OCI-LY7 (cell line): ENCODE measurements around the gene SIAE. TPM values are rescaled to one million over a fixed set of nuclear protein-coding genes. Genes with fewer than 3 reads are reported as not detected.

Source experiments
- BruUV-seq: library from RNA; stranded (reverse); fragments of 400-500 nt; replicated peaks from 2 replicates; lab custom pipeline; 2021; lab: Mats Ljungman, UMichigan
- CTCF ChIA-PET: fragments of 300-600 bp; sonication (Branson Sonifier 250); formaldehyde crosslinking; loops from one replicate; lab custom pipeline; 2022; ENCODE audit warnings: antibody characterized with exemption; ENCODE audit not compliant: unreplicated experiment; lab: Charles Lee
- POLR2A ChIA-PET: fragments of 300-600 bp; sonication (Branson Sonifier 250); formaldehyde crosslinking; loops from one replicate; lab custom pipeline; 2022; ENCODE audit warnings: antibody characterized with exemption; lab: Charles Lee
- DNase-seq: peaks from one replicate; pipeline ENCODE4 v3.0.0-alpha.2; 2015; ENCODE audit warnings: low spot score
- H2AFZ ChIP-seq: fragments of 200-600 bp; sonication (generic), shearing (Covaris generic); 2 replicates; pipeline ENCODE4 v1.6.1; 2014; ENCODE audit warnings: mild to moderate bottlenecking, antibody characterized with exemption, low read length, moderate library complexity
- H3K27ac ChIP-seq: fragments of 200-600 bp; sonication (generic); 2 replicates; pipeline ENCODE4 v1.5.1; 2014; ENCODE audit warnings: mixed run types, low read depth, mild to moderate bottlenecking, moderate library complexity, low read length, inconsistent platforms; ENCODE audit not compliant: poor library complexity, severe bottlenecking
- H3K36me3 ChIP-seq: fragments of 200-600 bp; sonication (generic); 2 replicates; pipeline ENCODE4 v1.6.1; 2014; ENCODE audit warnings: mild to moderate bottlenecking, antibody characterized with exemption, low read length, moderate library complexity, mixed read lengths; ENCODE audit not compliant: insufficient read depth
- H3K4me1 ChIP-seq: fragments of 200-600 bp; sonication (generic); 2 replicates; pipeline ENCODE4 v1.5.1; 2014; ENCODE audit warnings: mild to moderate bottlenecking, low read length; ENCODE audit not compliant: insufficient read depth, poor library complexity, severe bottlenecking
- H3K4me2 ChIP-seq: fragments of 200-600 bp; sonication (generic); 2 replicates; pipeline ENCODE4 v1.6.1; 2014; ENCODE audit warnings: mild to moderate bottlenecking, low read length
- H3K4me3 ChIP-seq: fragments of 200-600 bp; sonication (generic); 2 replicates; pipeline ENCODE4 v1.5.1; 2014; ENCODE audit warnings: mild to moderate bottlenecking, low read depth, low read length; ENCODE audit not compliant: poor library complexity, severe bottlenecking
- H3K79me2 ChIP-seq: fragments of 200-600 bp; sonication (generic); 2 replicates; pipeline ENCODE4 v1.6.1; 2016; ENCODE audit warnings: low read depth, mild to moderate bottlenecking, low read length, moderate library complexity, mixed read lengths; ENCODE audit not compliant: insufficient read depth
- H3K9me2 ChIP-seq: fragments of 200-600 bp; sonication (generic); 2 replicates; pipeline ENCODE4 v1.6.1; 2016; ENCODE audit warnings: mild to moderate bottlenecking, low read length, mixed read lengths; ENCODE audit not compliant: insufficient read depth
- H3K9me3 ChIP-seq: fragments of 200-600 bp; sonication (generic); 2 replicates; pipeline ENCODE4 v1.6.1; 2014; ENCODE audit warnings: mild to moderate bottlenecking, mixed run types, low read length, mixed read lengths
- H4K20me1 ChIP-seq: fragments of 200-600 bp; sonication (generic); 2 replicates; pipeline ENCODE4 v1.6.1; 2014; ENCODE audit warnings: mild to moderate bottlenecking, antibody characterized with exemption, low read length, moderate library complexity, mixed read lengths; ENCODE audit not compliant: insufficient read depth
- EZH2phosphoT487 ChIP-seq: fragments of 200-600 bp; sonication (generic); IDR thresholded peaks from 2 replicates; pipeline ENCODE4 v1.6.1; 2018; ENCODE audit warnings: low read depth, borderline replicate concordance, mild to moderate bottlenecking, mixed run types, antibody characterized with exemption, low read length, moderate library complexity, mixed read lengths
- intact Hi-C: fragments of 100-400 bp; cut with micrococcal nuclease; formaldehyde crosslinking; loops from one replicate; pipeline ENCODE4 v1.10.0; 2022; ENCODE audit not compliant: unreplicated experiment
- total RNA-seq, 2 experiments: library from RNA; depleted of rRNA in 1 of 2; stranded (reverse); fragments of >200 nt in 1 of 2; shearing (Covaris generic) in 1 of 2; gene quantifications; 2 replicates each; pipeline ENCODE4 v1.2.3, GENCODE V29; 2014 to 2022
- TF ChIP-seq, protein P1 (sequence below): fragments of 200-600 bp; sonication (generic); conservative IDR thresholded peaks from 2 replicates; pipeline ENCODE4 v1.5.1; 2014; ENCODE audit warnings: mild to moderate bottlenecking, antibody characterized with exemption, low read length, moderate library complexity, mixed read lengths

The SIAE gene
- total RNA-seq, 2 experiments from 2014 or later = 2.6 to 8.6 TPM

DNA sequence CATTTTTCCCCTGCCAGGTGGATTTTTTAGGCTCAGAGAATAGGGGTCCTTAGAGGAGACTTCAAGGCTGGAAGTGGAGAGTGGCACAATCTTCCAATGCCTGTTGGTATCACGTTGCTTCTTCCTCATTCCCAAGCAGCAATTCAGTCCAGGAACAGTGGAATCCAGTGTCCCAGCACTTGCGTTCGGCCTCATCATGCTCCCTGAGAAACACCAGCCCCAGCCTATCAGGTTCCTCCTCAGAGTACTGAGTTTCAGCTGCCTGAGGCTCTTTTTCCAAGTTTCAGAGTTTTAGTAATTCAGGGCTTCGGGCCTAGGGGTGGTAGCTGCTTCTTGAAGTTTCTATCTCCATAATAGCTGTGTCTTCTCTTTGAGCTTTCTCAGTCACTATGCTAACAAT, 34.3 kb upstream of the SIAE start:
- Histone ChIP-seq H4K20me1 (no peaks in the 10 kb centered on the region), H3K36me3 (no peaks in the 10 kb centered on the region), H3K27ac (no peak overlapping the region), H3K9me3 (no peaks in the 10 kb centered on the region), H3K9me2 (no peaks in the 10 kb centered on the region), H2AFZ (no peak overlapping the region), H3K4me1 (no peaks in the 10 kb centered on the region), H3K4me3 (no peak overlapping the region), H3K4me2 (no peak overlapping the region), H3K79me2 (no peaks in the 10 kb centered on the region)
- TF ChIP-seq, protein P1, sequence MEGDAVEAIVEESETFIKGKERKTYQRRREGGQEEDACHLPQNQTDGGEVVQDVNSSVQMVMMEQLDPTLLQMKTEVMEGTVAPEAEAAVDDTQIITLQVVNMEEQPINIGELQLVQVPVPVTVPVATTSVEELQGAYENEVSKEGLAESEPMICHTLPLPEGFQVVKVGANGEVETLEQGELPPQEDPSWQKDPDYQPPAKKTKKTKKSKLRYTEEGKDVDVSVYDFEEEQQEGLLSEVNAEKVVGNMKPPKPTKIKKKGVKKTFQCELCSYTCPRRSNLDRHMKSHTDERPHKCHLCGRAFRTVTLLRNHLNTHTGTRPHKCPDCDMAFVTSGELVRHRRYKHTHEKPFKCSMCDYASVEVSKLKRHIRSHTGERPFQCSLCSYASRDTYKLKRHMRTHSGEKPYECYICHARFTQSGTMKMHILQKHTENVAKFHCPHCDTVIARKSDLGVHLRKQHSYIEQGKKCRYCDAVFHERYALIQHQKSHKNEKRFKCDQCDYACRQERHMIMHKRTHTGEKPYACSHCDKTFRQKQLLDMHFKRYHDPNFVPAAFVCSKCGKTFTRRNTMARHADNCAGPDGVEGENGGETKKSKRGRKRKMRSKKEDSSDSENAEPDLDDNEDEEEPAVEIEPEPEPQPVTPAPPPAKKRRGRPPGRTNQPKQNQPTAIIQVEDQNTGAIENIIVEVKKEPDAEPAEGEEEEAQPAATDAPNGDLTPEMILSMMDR = no peak
- TF ChIP-seq EZH2phosphoT487 = no peak
- intact Hi-C loops = no loop called here
- CTCF ChIA-PET = no interaction called here
- DNase-seq = no peak
- BruUV-seq = no TSS peak
- POLR2A ChIA-PET = interaction anchor here (0.5 kb wide), 1 partner anchor 60 kb away, joined by 3 read pairs; no protein-coding TSS in a partner anchor

DNA sequence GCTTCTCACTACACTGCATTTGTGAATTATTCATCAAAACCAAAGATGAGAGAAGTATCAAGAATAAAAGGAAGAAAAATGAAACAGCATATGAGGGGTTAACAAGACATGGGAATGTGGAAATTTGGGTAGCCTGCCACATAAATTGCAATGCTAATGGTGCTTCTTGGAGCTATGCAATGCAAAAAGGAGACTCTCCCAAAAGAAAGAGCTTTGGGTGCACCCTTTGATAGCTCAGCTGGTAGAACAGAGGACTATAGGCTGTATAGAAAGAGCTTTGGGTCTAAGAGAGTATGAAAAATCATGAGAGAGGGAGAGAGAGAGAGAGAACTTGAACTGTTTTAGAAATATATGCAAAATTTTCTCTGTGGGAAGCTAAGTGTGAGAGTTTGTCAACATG, 26.5 kb upstream of the SIAE start:
- no TSS peak for BruUV-seq
- TF ChIP-seq, protein P1 = no peak
- TF ChIP-seq EZH2phosphoT487 = no peak
- no peaks in the 10 kb centered on the region for H3K9me2 ChIP-seq
- no peaks in the 10 kb centered on the region for H4K20me1 ChIP-seq
- H3K79me2 ChIP-seq = no peaks in the 10 kb centered on the region
- DNase-seq = no peak
- no peak overlapping the region for H2AFZ ChIP-seq
- ChIA-PET POLR2A (interaction anchor here (0.7 to 0.9 kb wide), 2 partner anchors 24 to 254 kb away, joined by 3 read pairs; no protein-coding TSS in a partner anchor), CTCF (no interaction called here)
- H3K4me2 ChIP-seq = no peak overlapping the region
- no peak overlapping the region for H3K4me3 ChIP-seq
- no peak overlapping the region for H3K27ac ChIP-seq
- no peaks in the 10 kb centered on the region for H3K4me1 ChIP-seq
- no peaks in the 10 kb centered on the region for H3K9me3 ChIP-seq
- H3K36me3 ChIP-seq = no peaks in the 10 kb centered on the region
- intact Hi-C loops = no loop called here

DNA sequence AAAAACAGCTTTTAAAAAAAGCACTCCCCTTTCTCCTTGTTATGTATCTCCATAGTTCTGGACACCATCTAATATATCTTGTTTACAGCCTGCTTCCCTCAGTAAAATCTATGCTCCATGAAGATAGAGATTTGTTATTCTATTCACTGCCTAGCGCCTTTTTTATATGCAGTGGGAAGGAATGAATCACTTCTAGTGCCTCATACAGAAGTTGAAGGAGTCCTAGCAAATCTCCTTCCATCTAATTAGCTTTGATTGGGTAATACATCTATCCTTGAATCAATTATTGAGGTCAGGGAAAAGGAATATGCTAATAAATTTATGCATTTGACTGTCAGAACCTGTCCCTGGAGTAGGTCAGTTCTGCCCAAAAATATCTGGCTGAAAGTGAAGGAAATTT, 26.0 kb upstream of the SIAE start:
- POLR2A ChIA-PET = no interaction called here
- H3K9me3 ChIP-seq = no peaks in the 10 kb centered on the region

More for the DNA sequence above, 26.0 kb upstream of the SIAE start:
- Histone ChIP-seq H3K4me3 (no peak overlapping the region), H3K4me1 (no peaks in the 10 kb centered on the region), H4K20me1 (no peaks in the 10 kb centered on the region), H2AFZ (no peak overlapping the region), H3K36me3 (no peaks in the 10 kb centered on the region), H3K9me2 (no peaks in the 10 kb centered on the region), H3K79me2 (no peaks in the 10 kb centered on the region), H3K4me2 (no peak overlapping the region), H3K27ac (no peak overlapping the region)
- no peak for TF ChIP-seq EZH2phosphoT487
- TF ChIP-seq, protein P1 = no peak
- intact Hi-C loops = no loop called here
- no peak for DNase-seq
- BruUV-seq = no TSS peak
- CTCF ChIA-PET = no interaction called here
